ENCODE measurements around the gene ORC6. TPM values are rescaled to one million over a fixed set of nuclear protein-coding genes. Genes with fewer than 3 reads are reported as not detected.
A peak's percentile ranks its signal among the peaks of the same experiment; 100 is the strongest.

Gene ORC6, protein sequence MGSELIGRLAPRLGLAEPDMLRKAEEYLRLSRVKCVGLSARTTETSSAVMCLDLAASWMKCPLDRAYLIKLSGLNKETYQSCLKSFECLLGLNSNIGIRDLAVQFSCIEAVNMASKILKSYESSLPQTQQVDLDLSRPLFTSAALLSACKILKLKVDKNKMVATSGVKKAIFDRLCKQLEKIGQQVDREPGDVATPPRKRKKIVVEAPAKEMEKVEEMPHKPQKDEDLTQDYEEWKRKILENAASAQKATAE
- total RNA-seq: 1.3 and 5.0 TPM in 2 replicates
- 9.5 and 18.9 TPM in 2 replicates for polyA plus RNA-seq
- polyA plus RNA-seq (2012): 6.8 and 15.7 TPM in 2 replicates
- polyA minus RNA-seq (ENCODE audit: low replicate concordance): 1.8 and 5.9 TPM in 2 replicates

DNA sequence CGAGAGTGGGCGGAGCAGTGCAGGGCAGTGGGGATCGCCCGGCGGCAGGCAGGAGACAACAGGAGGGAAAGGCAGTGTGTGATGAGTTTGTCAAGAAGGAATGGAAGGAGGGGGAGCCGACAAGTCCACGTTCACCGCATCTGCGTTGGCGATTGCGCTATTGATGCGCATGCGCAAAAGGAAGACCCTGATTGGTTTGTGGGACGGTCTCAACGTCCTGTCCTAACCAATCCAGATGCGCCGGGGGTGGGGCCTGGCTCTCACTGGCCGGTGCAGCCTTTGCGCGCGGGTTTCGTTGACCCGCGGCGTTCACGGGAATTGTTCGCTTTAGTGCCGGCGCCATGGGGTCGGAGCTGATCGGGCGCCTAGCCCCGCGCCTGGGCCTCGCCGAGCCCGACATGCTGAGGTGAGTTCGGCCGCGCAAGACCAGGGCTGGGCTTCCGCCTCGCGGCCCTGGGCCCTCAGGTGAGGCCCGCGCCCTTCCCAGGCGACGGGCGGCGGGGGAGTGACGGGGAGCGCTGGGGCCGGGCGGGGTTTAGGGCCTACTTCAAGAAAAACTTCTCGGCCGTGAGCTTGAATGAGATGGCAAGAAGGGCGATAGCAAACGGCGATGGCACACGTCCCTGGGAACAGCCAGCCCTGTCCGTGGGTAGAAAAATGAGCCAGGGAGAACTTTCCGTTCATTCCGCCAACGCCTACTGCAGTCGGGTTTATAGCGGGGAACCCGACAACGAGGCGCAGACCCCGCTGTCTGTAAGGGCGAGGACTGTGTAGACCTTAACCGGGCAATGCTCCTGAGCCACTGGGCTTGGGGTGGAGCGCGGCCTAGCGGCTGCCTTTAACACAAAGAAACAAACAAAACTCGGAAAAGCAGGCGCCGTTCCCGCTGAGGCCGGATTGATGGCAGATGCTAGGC is at the start of gene ORC6:
ORC6 (plus strand) TSS at position 295 of the 916 bp plus-strand sequence; CDS start at position 342, 47 bp downstream.
- no peaks in the 10 kb centered on the region for H3K36me3 ChIP-seq (ENCODE audit: control insufficient read depth, insufficient read depth, low read length)
- H2AFZ ChIP-seq (ENCODE audit: low read length): peak within 1 kb of the TSS; percentile 100
- no peaks in the 10 kb centered on the region for H3K4me1 ChIP-seq (ENCODE audit: control insufficient read depth, extremely low read depth, insufficient read depth, low read length)
- TF ChIP-seq EZH2 (IDR thresholded peaks at IDR 0.05; ENCODE audit: low read length, missing control alignments): no peak
- TF ChIP-seq, protein P1, sequence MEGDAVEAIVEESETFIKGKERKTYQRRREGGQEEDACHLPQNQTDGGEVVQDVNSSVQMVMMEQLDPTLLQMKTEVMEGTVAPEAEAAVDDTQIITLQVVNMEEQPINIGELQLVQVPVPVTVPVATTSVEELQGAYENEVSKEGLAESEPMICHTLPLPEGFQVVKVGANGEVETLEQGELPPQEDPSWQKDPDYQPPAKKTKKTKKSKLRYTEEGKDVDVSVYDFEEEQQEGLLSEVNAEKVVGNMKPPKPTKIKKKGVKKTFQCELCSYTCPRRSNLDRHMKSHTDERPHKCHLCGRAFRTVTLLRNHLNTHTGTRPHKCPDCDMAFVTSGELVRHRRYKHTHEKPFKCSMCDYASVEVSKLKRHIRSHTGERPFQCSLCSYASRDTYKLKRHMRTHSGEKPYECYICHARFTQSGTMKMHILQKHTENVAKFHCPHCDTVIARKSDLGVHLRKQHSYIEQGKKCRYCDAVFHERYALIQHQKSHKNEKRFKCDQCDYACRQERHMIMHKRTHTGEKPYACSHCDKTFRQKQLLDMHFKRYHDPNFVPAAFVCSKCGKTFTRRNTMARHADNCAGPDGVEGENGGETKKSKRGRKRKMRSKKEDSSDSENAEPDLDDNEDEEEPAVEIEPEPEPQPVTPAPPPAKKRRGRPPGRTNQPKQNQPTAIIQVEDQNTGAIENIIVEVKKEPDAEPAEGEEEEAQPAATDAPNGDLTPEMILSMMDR (conservative IDR thresholded peaks at IDR 0.05 in 1 of 2, IDR thresholded peaks at IDR 0.05 in 1 of 2; ENCODE audit: low read depth in 1 of 2, low read length in 2 of 2): peak; percentile 55
- H3K4me2 ChIP-seq (ENCODE audit: extremely low read depth, insufficient read depth, low read length): peak within 1 kb of the TSS; percentile 98
- DNase-seq (ENCODE audit: low read depth in 2 of 2): peak; percentile 93 to 97
- peak within 1 kb of the TSS; percentile 77 to 98 (median 94) for H3K4me3 ChIP-seq (replicated peaks in 1 of 4; ENCODE audit: control extremely low read depth in 1 of 4, insufficient read depth in 1 of 4, low read depth in 3 of 4, low read length in 4 of 4)
- peak within 1 kb of the TSS; percentile 98 for H3K9ac ChIP-seq (ENCODE audit: insufficient read depth, low read length)
- no peaks in the 10 kb centered on the region for H3K27me3 ChIP-seq (ENCODE audit: control insufficient read depth, insufficient read depth, low read length)
- no peaks in the 10 kb centered on the region for H3K9me3 ChIP-seq (ENCODE audit: control insufficient read depth, insufficient read depth, low read depth, low read length)
- H4K20me1 ChIP-seq (ENCODE audit: control insufficient read depth, extremely low read depth, insufficient read depth, low read length): peaks cover 1% of the 10 kb centered on the region
- peaks cover 60% of the 10 kb centered on the region for H3K79me2 ChIP-seq (ENCODE audit: control insufficient read depth, insufficient read depth, low read length)
- peak within 1 kb of the TSS; percentile 99 for H3K27ac ChIP-seq (ENCODE audit: insufficient read depth, low read length)

DNA sequence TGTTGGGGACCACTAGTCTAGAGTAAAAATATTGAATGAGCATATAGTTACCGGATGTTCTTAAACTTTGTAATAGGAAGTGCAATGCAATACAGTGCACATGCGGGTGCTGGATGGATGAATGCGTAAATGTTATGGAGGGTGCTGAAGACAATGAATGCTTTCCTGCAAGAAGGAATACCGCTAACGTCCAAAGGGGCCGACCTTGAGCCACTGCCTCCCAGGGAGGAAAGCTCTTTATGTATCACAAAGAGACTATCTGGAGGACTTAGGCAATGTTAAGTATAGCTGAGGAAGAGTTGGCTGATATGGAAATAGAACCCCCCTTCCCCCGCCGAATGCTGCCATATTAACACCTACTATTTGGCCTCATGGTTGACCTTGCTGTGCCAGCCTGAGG is 40.8 kb upstream of the ORC6 start:
- H3K4me2 ChIP-seq (ENCODE audit: extremely low read depth, insufficient read depth, low read length): no peak overlapping the region
- DNase-seq (ENCODE audit: low read depth in 2 of 2): no peak
- no peaks in the 10 kb centered on the region for H3K36me3 ChIP-seq (ENCODE audit: control insufficient read depth, insufficient read depth, low read length)
- no peaks in the 10 kb centered on the region for H3K9me3 ChIP-seq (ENCODE audit: control insufficient read depth, insufficient read depth, low read depth, low read length)
- peaks cover 7% of the 10 kb centered on the region for H3K4me1 ChIP-seq (ENCODE audit: control insufficient read depth, extremely low read depth, insufficient read depth, low read length)
- H3K27ac ChIP-seq (ENCODE audit: insufficient read depth, low read length): no peak overlapping the region
- H2AFZ ChIP-seq (ENCODE audit: low read length): no peak overlapping the region
- H4K20me1 ChIP-seq (ENCODE audit: control insufficient read depth, extremely low read depth, insufficient read depth, low read length): no peaks in the 10 kb centered on the region
- no peak overlapping the region for H3K9ac ChIP-seq (ENCODE audit: insufficient read depth, low read length)
- H3K27me3 ChIP-seq (ENCODE audit: control insufficient read depth, insufficient read depth, low read length): no peaks in the 10 kb centered on the region
- TF ChIP-seq, protein P1 (conservative IDR thresholded peaks at IDR 0.05 in 1 of 2, IDR thresholded peaks at IDR 0.05 in 1 of 2; ENCODE audit: low read depth in 1 of 2, low read length in 2 of 2): peak in 1 of 2 donors; percentile 7
- TF ChIP-seq EZH2 (IDR thresholded peaks at IDR 0.05; ENCODE audit: low read length, missing control alignments): no peak
- H3K79me2 ChIP-seq (ENCODE audit: control insufficient read depth, insufficient read depth, low read length): no peaks in the 10 kb centered on the region
- H3K4me3 ChIP-seq (replicated peaks in 1 of 4; ENCODE audit: control extremely low read depth in 1 of 4, insufficient read depth in 1 of 4, low read depth in 3 of 4, low read length in 4 of 4): no peak overlapping the region

Measured in fibroblast of lung (primary cell).